ENCODE data around the gene LRRC34. TPM values are rescaled to one million over a fixed set of nuclear protein-coding genes. Genes with fewer than 3 reads are reported as not detected.

LRRC34 gene
- total and polyA plus RNA-seq, 3 donors from 2014 or later = 9.4 to 32.8 (median 9.7) TPM

- Histone ChIP-seq H3K4me3 (peak overlapping the region; percentile 87 to 91), H3K9me3 (no peaks in the 10 kb centered on the region), H3K36me3 (ENCODE audit: low read depth, missing control alignments) (no peaks in the 10 kb centered on the region), H3K4me1 (peaks cover 13% of the 10 kb centered on the region), H3K27me3 (no peaks in the 10 kb centered on the region), H3K27ac (peak overlapping the region; percentile 95 to 99)
- TF ChIP-seq CTCF (IDR thresholded peaks at IDR 0.05) (no peak), POLR2A (IDR thresholded peaks at IDR 0.05) (no peak)
- peak; percentile 52 for DNase-seq
- intact Hi-C loops (cut with DNase I; ENCODE audit: low total_unique reads) = no loop called here
- 0 to 1% methylated on average over 27 of the region's 27 CpGs for WGBS, 2 donors
Measured at GRCh38 chr3:169771497-169772304, 41.0 kb downstream of the LRRC34 start.

DNA sequence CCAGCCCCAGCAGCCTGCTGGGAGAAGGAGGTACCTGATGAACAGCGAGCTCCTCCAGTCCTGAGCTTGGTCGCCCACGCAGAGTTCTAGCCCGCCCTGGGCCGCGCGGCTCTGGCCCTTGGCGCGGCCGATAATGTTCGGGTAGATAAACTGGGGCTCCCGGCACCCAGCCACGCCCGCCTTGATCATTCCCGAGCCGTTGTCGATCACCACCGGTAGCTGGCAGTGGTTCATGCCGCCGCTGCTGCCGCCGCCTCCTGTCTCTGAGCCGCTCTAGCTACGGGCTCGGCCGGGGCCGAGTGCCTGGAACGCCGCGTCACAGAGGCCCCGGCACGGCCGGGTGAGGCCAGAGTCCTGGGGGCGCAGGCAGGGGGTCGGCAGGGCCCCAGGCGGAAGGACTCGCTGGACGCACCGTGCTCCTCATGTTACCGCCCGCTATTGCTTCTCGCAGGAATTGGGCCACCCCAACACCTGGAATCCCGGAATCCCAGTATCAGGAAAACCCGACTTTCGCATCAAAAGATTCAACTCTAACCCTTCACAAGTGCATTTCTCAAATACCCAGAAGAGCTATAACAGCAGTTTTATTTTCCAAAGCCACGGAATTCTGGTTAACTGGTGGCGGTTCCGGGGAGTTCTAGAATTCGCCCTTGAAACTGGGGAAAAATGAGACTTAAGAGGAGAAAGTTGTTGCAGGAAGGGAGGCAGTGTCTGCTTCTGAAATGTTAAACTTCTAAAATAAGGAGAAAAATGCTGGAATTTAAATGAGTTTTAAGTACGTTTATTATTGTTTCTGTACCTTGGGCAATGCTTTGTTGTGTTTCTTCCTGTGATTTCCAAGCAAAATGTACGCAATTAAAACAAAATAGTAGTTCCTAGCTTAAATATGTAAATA, 43.2 kb downstream of the LRRC34 start, which contains the start of gene ACTRT3:
TSS of gene ACTRT3 (minus strand) at position 275 of the 895 bp plus-strand sequence. CDS start at position 234, 41 bp downstream.
- intact Hi-C loops (cut with DNase I; ENCODE audit: low total_unique reads) = no loop called here
- 2 to 3% methylated on average over 16 to 21 of the region's 51 CpGs for WGBS, 2 donors
- H3K36me3 ChIP-seq (ENCODE audit: low read depth, missing control alignments) = no peaks in the 10 kb centered on the region
- H3K4me3 ChIP-seq = peak within 1 kb of the TSS; percentile 70 to 86
- DNase-seq = peak; percentile 75
- TF ChIP-seq POLR2A (IDR thresholded peaks at IDR 0.05) = no peak
- no peak for TF ChIP-seq CTCF (IDR thresholded peaks at IDR 0.05)
- H3K4me1 ChIP-seq = peaks cover 5% of the 10 kb centered on the region
- peak within 1 kb of the TSS; percentile 93 to 94 for H3K27ac ChIP-seq
- H3K9me3 ChIP-seq = no peaks in the 10 kb centered on the region
- H3K27me3 ChIP-seq = no peaks in the 10 kb centered on the region

DNA sequence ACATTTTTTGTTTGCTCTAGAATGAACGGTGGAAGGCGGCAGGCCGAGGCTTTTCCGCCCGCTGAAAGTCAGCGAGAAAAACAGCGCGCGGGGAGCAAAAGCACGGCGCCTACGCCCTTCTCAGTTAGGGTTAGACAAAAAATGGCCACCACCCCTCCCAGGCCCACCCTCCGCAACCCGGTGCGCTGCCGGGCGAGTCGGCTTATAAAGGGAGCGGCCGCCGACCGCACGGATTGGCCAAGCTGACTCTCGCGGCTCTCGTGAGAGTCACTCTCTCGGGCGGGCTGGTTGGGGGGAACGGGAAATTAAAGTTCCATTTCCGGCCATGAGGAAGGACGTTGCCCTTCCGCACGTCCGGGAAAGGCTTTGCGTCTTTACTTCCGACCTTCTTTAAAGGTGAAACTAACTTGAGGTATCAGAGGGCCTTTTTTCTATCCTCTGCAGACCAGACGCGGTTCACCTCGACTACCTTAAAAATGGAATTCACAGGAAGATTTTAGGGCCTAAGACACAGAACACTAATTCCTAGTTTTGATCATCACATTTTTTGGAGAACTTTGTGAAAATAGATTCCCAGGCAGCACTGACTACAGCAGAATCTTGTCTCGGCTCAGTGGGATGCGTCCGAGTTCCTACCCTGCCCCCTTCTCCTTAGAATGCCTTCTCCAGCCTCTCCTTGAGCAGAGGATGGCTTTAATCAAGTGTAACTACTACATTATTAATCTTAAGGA, 47.7 kb downstream of the LRRC34 start, which contains the start of gene TERC:
TSS of gene TERC (minus strand) at position 179 of the 731 bp plus-strand sequence.
- no peaks in the 10 kb centered on the region for H3K36me3 ChIP-seq (ENCODE audit: low read depth, missing control alignments)
- TF ChIP-seq CTCF (IDR thresholded peaks at IDR 0.05) = no peak
- TF ChIP-seq POLR2A (IDR thresholded peaks at IDR 0.05) = peak; percentile 77
- no peaks in the 10 kb centered on the region for H3K4me1 ChIP-seq
- intact Hi-C loops (cut with DNase I; ENCODE audit: low total_unique reads) = no loop called here
- 4 to 8% methylated on average over 7 to 42 of the region's 42 CpGs for WGBS, 2 donors
- DNase-seq = peak; percentile 97
- no peaks in the 10 kb centered on the region for H3K9me3 ChIP-seq
- no peaks in the 10 kb centered on the region for H3K27me3 ChIP-seq
- H3K27ac ChIP-seq = peak within 1 kb of the TSS; percentile 97 to 98
- H3K4me3 ChIP-seq = peak within 1 kb of the TSS; percentile 83 to 99

DNA sequence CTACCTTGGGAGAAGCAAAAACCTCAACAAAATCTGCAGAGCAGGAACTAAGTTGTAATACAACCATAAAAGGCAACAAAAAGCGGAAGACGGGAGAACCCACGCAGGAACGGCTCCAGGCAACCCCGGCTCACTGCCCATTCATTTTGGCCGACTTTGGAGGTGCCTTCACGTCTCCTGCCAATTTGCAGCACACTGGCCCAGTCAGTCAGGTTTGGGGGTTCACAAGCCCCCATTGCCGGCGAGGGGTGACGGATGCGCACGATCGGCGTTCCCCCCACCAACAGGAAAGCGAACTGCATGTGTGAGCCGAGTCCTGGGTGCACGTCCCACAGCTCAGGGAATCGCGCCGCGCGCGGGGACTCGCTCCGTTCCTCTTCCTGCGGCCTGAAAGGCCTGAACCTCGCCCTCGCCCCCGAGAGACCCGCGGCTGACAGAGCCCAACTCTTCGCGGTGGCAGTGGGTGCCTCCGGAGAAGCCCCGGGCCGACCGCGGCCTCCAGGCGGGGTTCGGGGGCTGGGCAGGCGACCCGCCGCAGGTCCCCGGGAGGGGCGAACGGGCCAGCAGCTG, 48.3 kb downstream of the LRRC34 start:
- 0% methylated on average over 8 to 25 of the region's 46 CpGs for WGBS, 2 donors
- peak; percentile 81 for DNase-seq
- no peak for TF ChIP-seq POLR2A (IDR thresholded peaks at IDR 0.05)
- Histone ChIP-seq H3K27me3 (no peaks in the 10 kb centered on the region), H3K4me1 (no peaks in the 10 kb centered on the region), H3K36me3 (ENCODE audit: low read depth, missing control alignments) (no peaks in the 10 kb centered on the region), H3K4me3 (peak overlapping the region; percentile 83 to 99), H3K9me3 (no peaks in the 10 kb centered on the region), H3K27ac (peak overlapping the region; percentile 97 to 98)
- intact Hi-C loops (cut with DNase I; ENCODE audit: low total_unique reads) = no loop called here
